Liver (tissue), 3 donors: ENCODE measurements around the gene ABHD17A.

Experiments
- FOXA1 ChIP-seq: IDR thresholded peaks from 2 replicates; pipeline ENCODE4 v1.6.1; 2016; ENCODE audit warnings: antibody characterized with exemption
- JUND ChIP-seq, 2 donors: IDR thresholded peaks; 2 replicates each; pipeline ENCODE4 v1.6.1; 2016; ENCODE audit warnings: antibody characterized with exemption in 2 of 2
- RAD21 ChIP-seq, 2 donors: IDR thresholded peaks; 2 replicates each; pipeline ENCODE4 v1.6.1; 2016; ENCODE audit warnings: antibody characterized with exemption in 2 of 2, mild to moderate bottlenecking in 2 of 2
- SP1 ChIP-seq: IDR thresholded peaks from 2 replicates; pipeline ENCODE4 v1.6.1; 2018; ENCODE audit warnings: antibody characterized with exemption, mild to moderate bottlenecking
- TAF1 ChIP-seq: conservative IDR thresholded peaks from 2 replicates; pipeline ENCODE4 v1.6.1; 2016; ENCODE audit warnings: antibody characterized with exemption, mild to moderate bottlenecking
- YY1 ChIP-seq: IDR thresholded peaks from 2 replicates; pipeline ENCODE4 v1.6.1; 2016; ENCODE audit warnings: antibody characterized with exemption, mild to moderate bottlenecking
- TF ChIP-seq, protein P1 (sequence below): fragments of 150-350 bp; IDR thresholded peaks from 2 replicates; pipeline ENCODE4 v1.5.1; 2017; ENCODE audit warnings: improper control_type of control experiment, low read depth, low read length; ENCODE audit not compliant: missing input control
- TF ChIP-seq, protein P2 (sequence below): IDR thresholded peaks from 2 replicates; pipeline ENCODE4 v1.6.1; 2016; ENCODE audit warnings: antibody characterized with exemption
- TF ChIP-seq, protein P3 (sequence below): IDR thresholded peaks from 2 replicates; pipeline ENCODE4 v1.6.1; 2016; ENCODE audit warnings: antibody characterized with exemption
- TF ChIP-seq, protein P4 (sequence below): IDR thresholded peaks from 2 replicates; pipeline ENCODE4 v1.6.1; 2016; ENCODE audit warnings: antibody characterized with exemption
- TF ChIP-seq, protein P5 (sequence below): IDR thresholded peaks from 2 replicates; pipeline ENCODE4 v1.6.1; 2016; ENCODE audit warnings: antibody characterized with exemption, mild to moderate bottlenecking
- donor health status: healthy.
- donor health status: healthy.

DNA sequence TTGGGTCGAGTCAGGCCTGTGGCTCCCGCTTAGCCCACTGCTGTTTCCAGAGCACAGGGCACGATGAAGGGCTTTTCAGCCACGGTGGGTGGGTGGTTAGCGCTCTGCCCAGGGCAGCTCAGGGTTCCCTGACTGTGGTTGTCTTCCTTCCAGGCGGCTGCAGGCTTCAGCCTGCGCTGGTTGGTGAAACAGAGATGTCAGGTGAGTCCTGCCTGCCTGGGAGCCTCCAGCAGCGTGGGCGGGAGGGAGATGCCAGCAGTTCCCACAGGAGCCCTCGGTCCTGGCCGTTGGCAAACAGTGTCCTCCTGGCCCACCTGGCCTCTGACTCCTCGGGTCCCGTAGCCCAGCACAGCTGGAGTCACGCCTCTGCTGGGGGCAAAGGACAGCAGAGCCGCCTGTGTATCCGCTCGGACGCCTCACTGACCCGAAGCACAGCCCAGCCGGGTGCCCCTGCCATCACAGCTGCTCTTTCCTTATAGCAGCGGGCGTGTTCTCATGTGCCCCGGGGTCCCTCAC is 29.6 kb upstream of the ABHD17A start:
- TF ChIP-seq, protein P1, sequence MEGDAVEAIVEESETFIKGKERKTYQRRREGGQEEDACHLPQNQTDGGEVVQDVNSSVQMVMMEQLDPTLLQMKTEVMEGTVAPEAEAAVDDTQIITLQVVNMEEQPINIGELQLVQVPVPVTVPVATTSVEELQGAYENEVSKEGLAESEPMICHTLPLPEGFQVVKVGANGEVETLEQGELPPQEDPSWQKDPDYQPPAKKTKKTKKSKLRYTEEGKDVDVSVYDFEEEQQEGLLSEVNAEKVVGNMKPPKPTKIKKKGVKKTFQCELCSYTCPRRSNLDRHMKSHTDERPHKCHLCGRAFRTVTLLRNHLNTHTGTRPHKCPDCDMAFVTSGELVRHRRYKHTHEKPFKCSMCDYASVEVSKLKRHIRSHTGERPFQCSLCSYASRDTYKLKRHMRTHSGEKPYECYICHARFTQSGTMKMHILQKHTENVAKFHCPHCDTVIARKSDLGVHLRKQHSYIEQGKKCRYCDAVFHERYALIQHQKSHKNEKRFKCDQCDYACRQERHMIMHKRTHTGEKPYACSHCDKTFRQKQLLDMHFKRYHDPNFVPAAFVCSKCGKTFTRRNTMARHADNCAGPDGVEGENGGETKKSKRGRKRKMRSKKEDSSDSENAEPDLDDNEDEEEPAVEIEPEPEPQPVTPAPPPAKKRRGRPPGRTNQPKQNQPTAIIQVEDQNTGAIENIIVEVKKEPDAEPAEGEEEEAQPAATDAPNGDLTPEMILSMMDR = no peak
- TF ChIP-seq, protein P2, sequence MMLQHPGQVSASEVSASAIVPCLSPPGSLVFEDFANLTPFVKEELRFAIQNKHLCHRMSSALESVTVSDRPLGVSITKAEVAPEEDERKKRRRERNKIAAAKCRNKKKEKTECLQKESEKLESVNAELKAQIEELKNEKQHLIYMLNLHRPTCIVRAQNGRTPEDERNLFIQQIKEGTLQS = no peak
- TF ChIP-seq, protein P3, sequence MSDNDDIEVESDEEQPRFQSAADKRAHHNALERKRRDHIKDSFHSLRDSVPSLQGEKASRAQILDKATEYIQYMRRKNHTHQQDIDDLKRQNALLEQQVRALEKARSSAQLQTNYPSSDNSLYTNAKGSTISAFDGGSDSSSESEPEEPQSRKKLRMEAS = no peak
- no peak for TF ChIP-seq YY1
- TF ChIP-seq, protein P4, sequence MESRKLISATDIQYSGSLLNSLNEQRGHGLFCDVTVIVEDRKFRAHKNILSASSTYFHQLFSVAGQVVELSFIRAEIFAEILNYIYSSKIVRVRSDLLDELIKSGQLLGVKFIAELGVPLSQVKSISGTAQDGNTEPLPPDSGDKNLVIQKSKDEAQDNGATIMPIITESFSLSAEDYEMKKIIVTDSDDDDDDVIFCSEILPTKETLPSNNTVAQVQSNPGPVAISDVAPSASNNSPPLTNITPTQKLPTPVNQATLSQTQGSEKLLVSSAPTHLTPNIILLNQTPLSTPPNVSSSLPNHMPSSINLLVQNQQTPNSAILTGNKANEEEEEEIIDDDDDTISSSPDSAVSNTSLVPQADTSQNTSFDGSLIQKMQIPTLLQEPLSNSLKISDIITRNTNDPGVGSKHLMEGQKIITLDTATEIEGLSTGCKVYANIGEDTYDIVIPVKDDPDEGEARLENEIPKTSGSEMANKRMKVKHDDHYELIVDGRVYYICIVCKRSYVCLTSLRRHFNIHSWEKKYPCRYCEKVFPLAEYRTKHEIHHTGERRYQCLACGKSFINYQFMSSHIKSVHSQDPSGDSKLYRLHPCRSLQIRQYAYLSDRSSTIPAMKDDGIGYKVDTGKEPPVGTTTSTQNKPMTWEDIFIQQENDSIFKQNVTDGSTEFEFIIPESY = no peak
- TF ChIP-seq FOXA1 = no peak
- no peak for TF ChIP-seq JUND (IDR thresholded peaks at IDR 0.05)
- TF ChIP-seq, protein P5, sequence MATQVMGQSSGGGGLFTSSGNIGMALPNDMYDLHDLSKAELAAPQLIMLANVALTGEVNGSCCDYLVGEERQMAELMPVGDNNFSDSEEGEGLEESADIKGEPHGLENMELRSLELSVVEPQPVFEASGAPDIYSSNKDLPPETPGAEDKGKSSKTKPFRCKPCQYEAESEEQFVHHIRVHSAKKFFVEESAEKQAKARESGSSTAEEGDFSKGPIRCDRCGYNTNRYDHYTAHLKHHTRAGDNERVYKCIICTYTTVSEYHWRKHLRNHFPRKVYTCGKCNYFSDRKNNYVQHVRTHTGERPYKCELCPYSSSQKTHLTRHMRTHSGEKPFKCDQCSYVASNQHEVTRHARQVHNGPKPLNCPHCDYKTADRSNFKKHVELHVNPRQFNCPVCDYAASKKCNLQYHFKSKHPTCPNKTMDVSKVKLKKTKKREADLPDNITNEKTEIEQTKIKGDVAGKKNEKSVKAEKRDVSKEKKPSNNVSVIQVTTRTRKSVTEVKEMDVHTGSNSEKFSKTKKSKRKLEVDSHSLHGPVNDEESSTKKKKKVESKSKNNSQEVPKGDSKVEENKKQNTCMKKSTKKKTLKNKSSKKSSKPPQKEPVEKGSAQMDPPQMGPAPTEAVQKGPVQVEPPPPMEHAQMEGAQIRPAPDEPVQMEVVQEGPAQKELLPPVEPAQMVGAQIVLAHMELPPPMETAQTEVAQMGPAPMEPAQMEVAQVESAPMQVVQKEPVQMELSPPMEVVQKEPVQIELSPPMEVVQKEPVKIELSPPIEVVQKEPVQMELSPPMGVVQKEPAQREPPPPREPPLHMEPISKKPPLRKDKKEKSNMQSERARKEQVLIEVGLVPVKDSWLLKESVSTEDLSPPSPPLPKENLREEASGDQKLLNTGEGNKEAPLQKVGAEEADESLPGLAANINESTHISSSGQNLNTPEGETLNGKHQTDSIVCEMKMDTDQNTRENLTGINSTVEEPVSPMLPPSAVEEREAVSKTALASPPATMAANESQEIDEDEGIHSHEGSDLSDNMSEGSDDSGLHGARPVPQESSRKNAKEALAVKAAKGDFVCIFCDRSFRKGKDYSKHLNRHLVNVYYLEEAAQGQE = no peak
- TF ChIP-seq TAF1 = no peak
- TF ChIP-seq RAD21 (IDR thresholded peaks at IDR 0.05) = no peak
- no peak for TF ChIP-seq SP1
